Hematopoietic multipotent progenitor cell treated with erythropoietin and hydrocortisone succinate and interleukin-3 and kit ligand, for 17 days (in vitro differentiated cells): ENCODE measurements around the gene HMX2.
A peak's percentile ranks its signal among the peaks of the same experiment; 100 is the strongest.
"Not testable (repeated sequence)": the region's sequence is repeated elsewhere in the genome, so short reads cannot be mapped to it uniquely, and the experiment has no call there.

Experiments used
- DNase-seq: peaks from one replicate; pipeline ENCODE4 v3.0.0-alpha.2; 2015; ENCODE audit warnings: low spot score

Gene HMX2

DNA sequence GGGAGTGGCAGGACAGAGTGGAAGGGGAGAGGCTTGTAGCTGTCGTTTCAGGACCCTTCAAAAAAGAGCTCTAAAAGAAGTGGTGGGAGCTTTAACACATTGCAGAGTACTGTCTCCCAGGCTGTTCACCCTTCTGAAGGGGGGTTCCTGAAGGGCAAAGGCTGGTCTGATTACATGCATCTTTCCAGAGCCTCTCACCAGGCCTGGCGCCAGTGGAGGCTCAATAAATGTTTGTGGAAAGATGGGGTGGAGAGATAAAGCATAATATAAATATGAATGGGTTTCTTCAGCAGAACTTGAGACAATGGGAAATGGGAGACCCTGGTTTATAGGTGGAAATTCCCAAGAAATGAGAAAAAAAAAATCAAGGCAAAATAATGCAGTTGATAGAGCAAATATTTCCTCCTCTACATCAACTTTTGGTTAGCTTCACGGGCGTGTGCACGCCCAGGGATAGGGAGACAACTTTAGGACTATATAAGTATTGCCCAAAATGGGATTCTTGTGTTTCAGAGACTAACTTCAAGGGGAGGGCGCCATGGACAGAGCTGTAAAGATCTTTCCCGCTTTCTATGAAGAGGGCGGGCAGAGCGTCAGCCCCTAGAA, 5.7 kb downstream of the HMX2 start:
- DNase-seq = no peak

DNA sequence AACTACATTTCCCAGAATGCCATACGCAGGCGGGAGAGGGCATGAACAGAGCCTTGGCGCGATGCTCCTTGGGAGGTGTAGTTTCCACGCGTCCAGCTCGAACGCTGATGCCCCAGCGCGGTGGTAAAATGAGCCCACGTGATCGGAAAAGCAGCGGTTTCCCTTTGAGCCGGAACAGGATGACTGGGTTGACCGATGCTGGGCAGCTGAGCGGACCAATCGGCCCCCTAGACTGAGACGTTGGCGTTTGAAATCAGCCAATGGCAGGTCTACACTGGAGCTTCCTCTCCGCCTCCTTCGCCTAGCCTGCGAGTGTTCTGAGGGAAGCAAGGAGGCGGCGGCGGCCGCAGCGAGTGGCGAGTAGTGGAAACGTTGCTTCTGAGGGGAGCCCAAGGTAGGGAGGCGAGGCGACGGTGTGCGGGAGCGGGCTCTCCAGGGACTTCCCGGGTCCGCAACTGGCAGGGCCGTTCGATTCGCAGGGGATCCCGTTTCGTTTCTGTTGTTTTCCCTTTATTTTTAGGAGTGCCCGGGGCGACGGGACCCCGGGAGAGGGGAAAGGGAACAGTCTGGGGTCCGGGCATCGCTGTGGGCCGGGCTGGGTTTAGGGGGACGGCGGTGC, 6.3 kb downstream of the HMX2 start, which contains the start of gene BUB3:
TSS of gene BUB3 (plus strand) at position 311 of the 619 bp plus-strand sequence. CDS start 516 bp downstream, outside the sequence.
- peak; percentile 97 for DNase-seq

DNA sequence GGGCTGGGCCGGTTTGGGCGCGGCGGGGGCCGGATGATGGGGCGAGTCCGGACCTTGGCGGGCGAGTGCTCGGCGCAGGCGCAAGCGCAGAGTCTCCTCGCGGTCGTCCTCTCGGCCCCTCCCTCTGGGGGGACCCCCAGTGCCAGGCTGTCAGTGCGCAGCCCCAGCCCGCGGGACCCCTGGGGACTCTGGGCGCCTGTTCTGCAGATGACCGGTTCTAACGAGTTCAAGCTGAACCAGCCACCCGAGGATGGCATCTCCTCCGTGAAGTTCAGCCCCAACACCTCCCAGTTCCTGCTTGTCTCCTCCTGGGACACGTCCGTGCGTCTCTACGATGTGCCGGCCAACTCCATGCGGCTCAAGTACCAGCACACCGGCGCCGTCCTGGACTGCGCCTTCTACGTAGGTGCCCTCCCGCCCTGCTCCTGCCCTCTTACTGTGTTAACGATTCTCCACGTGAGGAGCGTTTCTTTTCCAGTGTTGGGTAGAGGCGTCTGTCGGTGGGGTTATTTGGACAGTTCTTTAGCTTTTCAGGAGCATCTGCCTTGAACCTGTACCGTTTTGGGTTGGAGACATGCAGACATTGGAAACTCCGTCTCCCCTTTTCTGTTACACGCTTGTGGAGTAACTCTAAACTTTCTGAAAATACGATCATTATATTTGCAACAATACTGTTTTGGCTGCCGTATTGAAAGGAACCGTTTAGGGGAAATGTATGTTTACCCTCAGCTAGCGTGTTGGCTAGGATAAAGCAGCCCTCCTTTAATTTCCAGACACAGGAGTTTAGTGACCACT, 7.0 kb downstream of the HMX2 start:
- peak; percentile 62 for DNase-seq

DNA sequence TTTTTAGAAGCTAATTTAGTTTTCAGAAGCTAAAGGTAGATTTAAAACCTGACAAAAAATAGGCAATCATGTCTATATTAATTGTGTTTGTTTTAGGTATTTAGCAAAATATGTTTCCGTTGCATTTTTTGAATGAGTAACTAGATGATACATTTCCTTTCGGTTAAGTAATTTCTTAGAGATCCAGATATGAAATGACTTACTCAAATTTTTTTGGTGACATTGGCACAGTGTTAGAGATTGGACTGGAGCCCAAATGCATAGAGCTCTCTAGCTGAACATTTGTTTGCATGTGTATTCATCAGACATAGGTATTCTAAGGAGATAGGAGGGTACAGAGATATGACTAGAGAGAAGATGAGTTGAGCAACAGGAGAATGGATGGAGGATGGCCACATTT, 8.1 kb downstream of the HMX2 start:
- DNase-seq = peak; percentile 24

DNA sequence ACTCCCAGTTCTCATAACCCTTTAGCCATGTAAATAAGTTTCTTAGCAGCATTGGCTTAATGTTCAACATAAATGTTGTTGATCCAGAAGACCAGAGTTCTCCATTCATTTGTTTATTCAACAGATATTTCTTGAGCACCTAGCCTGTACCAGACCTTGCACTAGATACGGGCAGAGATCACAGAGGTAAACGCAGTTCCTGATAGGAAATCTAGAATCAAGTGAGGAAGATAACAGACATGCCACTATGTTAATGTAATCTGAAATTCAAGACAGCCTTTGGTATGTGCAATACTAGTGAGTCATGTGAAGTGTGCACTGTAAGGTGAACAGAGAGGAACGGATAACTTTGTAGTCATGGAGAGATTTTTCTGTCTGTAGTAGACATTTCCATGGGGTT, 9.3 kb downstream of the HMX2 start:
- no peak for DNase-seq

DNA sequence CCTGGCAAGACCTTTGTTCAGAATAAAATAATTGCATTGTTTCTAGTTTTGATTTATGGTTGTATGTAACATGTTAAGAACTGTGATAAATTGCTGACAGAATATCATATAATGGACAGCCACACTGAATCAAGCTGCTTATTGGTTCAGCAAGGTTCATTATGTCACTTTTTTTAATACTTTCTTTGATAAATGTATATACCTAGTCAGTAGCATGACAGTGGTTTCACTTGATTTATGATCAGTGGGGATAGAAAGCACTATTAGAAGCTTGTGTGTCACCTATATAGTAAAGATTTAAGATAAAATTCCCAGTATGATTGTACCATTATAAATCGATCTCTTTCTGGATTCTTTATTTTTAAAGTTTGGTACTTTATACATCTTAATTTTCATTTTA, 10.7 kb downstream of the HMX2 start:
- DNase-seq = no peak

DNA sequence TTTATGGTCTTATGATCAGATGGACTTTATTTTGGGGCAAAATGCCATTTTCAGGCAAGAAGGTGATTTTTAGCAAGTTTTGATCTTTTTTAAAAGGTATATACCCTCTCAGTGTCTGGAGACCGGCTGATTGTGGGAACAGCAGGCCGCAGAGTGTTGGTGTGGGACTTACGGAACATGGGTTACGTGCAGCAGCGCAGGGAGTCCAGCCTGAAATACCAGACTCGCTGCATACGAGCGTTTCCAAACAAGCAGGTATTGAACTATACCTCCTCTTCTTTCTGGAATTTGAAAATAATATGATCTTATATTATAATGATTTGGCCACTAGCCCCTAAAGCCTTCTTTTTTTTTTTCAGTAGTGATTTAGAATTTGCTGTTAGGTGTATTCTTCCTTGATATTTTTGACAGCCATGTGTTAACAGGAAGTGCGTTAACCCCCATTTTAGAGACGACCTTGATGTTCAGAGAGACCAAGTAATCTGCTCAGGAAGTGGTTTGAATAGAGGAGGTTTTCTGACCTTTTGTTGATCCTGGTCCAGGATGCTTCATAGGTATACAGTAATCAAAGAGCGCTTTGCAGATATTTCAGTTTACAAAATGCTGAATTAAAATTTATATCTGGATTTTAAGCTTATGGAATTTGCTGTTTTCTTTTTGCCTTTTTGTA, 12.5 kb downstream of the HMX2 start:
- no peak for DNase-seq

DNA sequence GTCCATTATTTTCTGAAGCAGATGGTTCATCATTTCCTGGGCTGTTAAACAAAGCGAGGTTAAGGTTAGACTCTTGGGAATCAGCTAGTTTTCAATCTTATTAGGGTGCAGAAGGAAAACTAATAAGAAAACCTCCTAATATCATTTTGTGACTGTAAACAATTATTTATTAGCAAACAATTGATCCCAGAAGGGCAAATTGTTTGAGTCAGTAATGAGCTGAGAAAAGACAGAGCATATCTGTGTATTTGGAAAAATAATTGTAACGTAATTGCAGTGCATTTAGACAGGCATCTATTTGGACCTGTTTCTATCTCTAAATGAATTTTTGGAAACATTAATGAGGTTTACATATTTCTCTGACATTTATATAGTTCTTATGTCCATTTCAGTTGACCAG, 16.4 kb downstream of the HMX2 start:
- no peak for DNase-seq

DNA sequence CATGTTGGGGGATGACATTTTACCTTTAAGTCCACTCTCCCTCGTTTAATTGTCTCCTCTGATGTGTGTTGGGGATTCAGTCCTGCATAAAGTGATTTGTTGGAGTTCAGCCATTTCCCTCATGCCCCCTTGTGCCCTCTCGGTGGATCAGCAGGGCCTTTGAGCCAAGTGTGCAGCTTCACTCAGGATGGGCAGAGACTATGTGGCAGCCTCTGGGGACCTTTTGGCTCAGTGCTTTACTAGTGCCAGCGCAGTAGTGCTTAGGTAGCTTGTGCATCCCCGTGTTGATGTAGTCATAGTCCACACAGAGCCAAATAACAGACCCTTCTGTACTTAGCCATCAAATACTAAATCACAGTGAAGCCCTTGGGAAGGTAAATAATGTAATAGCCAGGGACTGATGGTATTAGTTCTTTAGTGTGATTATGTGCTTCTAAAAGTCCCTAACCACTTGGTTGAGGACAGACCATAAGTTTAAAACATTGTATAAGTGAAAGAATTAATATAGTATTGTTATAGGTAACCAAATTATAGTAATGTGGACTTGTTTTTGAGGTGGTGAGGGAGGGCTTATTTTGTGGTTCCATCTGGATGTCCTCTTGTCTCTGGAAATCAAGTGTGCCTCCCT, 17.6 kb downstream of the HMX2 start:
- no peak for DNase-seq

DNA sequence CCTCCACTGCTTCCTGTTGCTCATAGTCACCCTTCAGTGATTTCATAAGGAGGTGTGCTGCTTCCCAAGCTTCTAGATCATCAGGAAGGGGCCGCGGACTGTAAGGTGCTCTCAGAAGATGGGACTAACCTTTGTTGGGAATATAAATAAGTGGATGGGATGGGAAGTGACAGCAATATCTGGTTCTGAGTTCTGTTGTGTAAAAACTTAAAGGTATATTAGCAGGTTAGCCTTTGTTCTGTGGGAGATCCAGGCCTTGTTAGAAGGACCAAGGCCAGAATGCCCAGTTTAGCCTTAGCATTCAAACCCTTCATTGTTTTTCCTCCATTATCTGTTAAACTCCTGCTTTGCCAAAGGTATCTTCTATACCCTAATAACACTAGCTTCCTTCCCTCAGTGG, 18.7 kb downstream of the HMX2 start:
- DNase-seq = no peak

DNA sequence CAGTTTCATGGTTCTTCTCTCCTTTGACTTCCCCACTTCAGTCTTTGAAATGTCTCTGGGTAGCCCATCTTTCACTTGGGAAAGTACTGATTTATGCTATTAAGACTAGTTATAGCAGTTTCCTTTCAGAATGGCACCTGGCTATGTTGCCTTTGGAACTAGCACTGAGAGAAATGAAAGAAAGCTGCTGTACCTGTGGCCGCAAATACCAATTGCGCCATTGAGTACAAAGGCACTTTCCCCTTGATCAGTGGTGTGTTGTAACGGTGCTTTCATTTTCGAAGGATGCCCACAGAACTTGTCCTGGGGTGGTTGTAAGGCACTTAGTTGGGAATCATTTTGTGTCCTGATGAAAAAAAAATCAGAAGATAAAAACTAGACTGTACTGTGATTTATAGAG, 23.0 kb downstream of the HMX2 start:
- DNase-seq = no peak

DNA sequence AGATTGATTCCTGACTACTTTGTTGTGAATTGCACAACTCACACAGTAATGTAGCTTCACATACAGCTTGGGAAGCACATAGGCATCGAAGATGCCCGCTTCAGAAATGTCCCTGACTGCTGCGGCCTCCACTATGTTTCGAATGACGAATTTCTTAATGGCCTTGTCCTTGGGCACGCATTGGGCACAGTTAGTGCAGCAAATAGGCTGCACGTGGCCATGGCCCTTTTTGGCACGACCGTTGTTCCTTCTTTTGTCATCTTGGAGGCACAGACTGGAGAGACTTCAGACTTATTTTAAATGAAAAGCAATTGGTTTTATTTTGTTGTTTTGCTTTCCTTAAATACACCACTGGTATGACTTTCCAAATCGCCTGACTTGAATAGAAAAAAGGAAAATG, 23.7 kb downstream of the HMX2 start:
- not testable (repeated sequence) for DNase-seq

DNA sequence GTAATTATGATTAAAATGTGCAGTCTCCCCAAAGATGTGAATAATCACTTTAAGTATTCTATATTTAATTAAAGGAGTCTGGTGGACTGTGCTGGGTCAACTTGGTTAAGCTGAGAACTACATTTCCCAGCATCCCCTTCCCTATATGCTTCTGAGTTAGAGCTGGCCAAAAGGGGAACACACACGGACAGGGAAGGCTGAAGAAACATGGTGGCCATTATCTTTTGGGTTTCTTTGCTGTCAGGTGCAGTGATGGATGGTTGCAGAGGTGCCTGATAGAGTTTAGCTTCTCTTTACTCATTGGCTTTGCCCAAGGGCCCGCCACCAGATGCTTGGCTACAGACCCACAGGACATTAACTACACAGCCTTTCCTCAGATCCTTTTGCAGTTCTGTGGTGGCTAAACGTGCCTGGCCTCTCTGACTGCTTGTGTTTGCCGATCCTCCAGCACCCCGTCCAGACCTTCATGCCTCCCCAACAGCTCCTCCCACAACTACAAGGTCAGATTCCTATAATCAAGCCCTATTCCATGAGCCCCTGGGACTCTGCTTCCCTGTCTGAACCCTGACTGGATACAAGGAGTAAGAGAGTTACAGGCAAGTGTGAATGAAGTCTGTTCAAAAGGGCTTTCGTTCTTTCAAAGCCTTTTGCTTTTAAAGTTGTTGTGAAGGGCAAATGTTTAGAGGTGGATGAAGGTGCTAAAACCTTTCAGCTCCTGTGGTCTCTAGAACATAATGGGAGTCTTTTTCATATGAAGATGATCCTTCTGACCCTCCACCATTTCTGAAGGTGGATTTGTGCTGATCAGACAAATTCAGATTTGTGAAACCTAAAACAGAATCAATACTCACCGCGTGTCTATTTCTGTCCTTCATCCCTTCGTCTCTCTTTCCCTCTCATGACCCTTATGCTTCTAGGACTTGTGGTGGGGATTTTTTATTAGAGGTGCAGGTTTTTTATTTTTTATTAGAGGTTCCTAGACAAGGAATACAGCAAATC, 27.8 kb downstream of the HMX2 start:
- no peak for DNase-seq

DNA sequence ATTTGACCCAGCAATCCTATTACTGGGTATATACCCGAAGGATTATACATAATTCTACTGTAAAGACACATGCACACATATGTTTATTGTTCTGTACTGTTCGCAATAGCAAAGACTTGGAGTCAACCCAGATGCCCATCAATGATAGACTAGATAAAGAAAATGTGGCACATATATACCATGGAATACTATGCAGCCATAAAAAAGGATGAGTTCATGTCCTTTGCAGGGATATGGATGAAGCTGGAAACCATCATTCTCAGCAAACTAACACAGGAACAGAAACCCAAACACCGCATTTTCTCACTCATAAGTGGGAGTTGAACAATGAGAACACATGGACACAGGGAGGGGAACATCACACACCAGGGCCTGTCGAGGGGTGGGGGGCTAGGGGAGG, 30.5 kb downstream of the HMX2 start:
- DNase-seq = not testable (repeated sequence)

DNA sequence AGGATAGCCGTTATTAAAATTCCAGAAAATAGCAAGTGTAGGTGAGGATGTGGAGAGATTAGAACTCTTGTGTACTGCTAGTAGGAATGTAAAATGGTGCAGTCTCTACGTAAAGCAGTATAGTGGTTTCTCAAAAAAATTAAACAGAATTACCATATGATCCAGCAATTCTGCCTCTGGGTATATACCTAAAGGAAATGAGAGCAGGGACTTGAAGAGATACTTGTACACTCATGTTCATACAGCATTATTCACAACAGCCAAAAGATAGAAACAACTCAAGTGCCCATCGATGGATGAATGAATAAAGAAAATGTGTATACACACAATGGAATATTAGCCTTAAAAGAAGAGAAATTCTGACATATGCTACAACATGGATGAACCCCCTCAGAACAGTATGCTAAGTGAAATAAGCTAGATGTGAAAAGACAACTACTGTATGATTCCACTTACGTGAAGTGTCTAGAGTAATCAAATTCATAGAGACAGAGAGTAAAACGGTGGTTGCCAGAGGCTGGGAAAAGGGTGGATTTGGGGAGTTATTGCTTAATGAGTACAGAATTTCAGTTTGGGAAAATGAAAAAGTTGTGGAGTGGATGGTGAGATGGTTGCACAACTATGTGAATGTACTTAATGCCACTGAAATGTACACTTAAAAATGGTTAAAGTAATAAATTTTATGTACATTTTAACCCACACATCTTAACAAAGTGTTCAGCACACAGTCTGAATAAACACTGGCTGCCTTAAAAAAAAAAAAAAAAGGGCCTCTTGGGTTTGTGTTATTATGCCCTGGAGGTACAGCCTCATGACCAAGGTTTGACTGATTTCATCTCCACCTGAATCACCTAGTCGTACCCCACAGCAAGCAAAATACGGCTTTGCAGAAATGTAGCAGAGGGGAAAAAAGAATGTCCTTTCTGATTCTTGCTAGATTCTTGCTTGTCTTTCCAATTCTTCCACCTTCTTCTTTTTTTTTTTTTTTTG, 32.5 kb downstream of the HMX2 start:
- no peak for DNase-seq

DNA sequence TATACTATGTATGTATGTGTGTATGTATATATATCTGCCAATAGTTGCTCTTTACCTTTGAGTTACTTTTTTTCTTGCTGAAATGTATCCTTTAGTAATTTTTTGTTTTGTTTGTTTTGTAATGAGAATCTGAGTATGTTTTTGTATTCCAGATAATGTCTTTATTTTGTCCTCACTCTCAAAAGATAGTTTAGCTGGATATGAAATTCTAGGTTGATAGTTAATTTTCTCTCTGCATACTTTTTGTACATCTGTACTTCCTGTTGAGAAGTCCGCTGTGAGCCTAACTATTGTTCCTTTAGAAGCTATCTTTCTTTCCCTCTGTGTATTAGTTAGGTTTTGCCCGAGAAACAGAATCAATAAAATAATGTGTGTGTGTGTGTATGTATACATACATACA, 35.8 kb downstream of the HMX2 start:
- DNase-seq = no peak

DNA sequence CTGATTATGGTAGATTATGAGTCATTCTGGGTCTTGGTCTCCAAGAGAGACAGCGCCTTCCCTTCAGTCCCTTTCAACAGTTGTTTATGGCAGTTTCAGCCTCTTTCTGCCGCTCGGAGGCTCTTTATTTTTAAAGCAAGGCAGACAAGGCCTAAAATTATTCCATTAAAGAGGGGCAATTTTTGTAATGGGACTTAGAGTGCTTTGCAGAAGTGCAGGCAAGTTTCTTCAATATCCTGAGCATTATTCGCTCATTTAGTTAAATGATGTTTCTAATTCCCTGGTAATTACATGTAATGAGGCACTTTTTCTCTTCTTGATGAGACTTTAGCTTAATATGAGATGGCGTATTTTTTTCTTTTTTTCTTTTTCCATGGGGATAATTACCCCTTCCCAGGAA, 39.8 kb downstream of the HMX2 start:
- no peak for DNase-seq

DNA sequence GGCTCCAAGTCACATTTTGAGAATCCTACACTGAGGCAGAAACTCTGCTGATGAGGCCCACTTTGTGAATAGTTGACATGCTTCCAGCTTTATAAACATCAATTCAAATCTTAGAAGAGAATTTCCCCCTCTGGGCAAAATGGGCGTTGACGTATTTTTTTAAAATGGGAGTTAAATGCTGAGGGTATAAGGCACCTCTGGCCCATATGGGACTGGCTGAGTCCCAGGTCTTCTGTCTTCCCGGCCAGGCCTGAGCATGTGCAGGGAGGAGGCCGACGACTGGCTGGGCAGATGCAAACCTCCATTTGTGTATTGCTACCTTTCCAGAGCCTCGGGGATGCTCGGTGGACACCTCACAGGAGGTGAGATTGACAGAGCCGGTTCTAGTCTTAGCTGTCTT, 44.0 kb downstream of the HMX2 start:
- DNase-seq = no peak

DNA sequence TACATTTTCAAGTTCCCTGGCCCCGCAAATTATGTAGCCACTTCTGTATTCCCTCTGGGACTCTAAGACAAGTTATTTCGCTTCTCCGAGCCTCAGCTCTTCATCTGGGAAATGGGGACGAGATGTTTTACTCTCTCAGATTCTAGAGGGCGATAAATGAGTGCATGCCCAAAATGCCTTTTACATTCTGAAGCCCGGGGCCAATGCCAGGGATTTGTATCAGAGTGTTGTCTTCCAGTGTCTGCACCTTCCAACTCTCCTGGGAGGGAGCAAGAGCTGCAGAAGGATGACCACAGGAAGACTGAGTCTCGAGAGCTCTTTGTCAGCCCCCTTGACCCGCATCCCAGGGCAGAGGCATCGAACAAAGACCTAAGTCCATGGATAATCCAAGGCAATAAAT, 46.1 kb downstream of the HMX2 start:
- no peak for DNase-seq
